Sciatic nerve (tissue), 1 donor: Measurements from ENCODE around the gene DCAF7. TPM values are rescaled to one million over a fixed set of nuclear protein-coding genes. Genes with fewer than 3 reads are reported as not detected.

Source experiments
- total RNA-seq: library from RNA; stranded (reverse); fragmentation: NEBNext Ultra II Directional; extraction: Animal tissue kit (Norgen Biotek cat#: 25700); gene quantifications from one replicate; pipeline ENCODE4 v1.2.1, GENCODE V29; 2021
- donor health status: DM: no; HTN: no; CAD: no.

Gene DCAF7
- total RNA-seq, 1 donor from 2014 or later: 60.6 TPM

Other genes starting within 250 kb of the DCAF7 start
- gene CYB561, start 104.2 kb upstream of the DCAF7 start, total RNA-seq: 24.7 TPM
- 14.0 TPM for gene ACE, start 73.4 kb upstream of the DCAF7 start, total RNA-seq
- not detected for gene KCNH6, start 27.1 kb upstream of the DCAF7 start, total RNA-seq
- 12.2 TPM for gene TACO1, start 50.4 kb downstream of the DCAF7 start, total RNA-seq
- 63.4 TPM for gene MAP3K3, start 71.9 kb downstream of the DCAF7 start, total RNA-seq
- 20.7 TPM for gene LIMD2, start 149.6 kb downstream of the DCAF7 start, total RNA-seq
- gene STRADA, start 191.3 kb downstream of the DCAF7 start, total RNA-seq: 54.3 TPM
- gene CCDC47, start 223.1 kb downstream of the DCAF7 start, total RNA-seq: 74.0 TPM
- gene DDX42, start 223.7 kb downstream of the DCAF7 start, total RNA-seq: 139 TPM